ENCODE measurements around the gene DEFB124. TPM values are rescaled to one million over a fixed set of nuclear protein-coding genes. Genes with fewer than 3 reads are reported as not detected.

The DEFB124 gene
- total RNA-seq, 1 donor from 2014 or later: not detected

DNA sequence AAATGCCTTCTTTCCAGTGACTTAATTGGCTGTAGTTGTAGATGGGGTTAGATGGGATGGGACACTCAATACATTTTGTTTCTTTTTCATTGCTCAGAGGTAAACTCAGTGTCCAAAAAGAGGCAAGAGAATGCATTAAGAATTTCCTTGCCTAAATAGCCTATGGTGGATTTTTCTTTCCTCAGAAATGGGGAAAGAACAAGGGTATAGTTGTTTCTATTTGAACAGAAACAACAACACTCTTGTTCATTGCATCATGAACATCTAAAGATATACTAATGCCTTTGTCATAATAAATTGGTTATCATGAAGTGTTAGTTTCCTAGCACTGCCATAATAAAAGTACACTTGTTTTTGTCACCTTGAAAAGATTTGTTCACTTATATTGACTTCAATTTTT is 49.1 kb downstream of the DEFB124 start:
- Histone ChIP-seq H3F3A (ENCODE audit: low read depth) (no peaks in the 10 kb centered on the region), H3K27me3 (no peaks in the 10 kb centered on the region), H3K27ac (no peak overlapping the region), H3K36me3 (no peaks in the 10 kb centered on the region), H2AFZ (replicated peaks) (no peak overlapping the region), H4K20me1 (ENCODE audit: low read depth) (no peaks in the 10 kb centered on the region), H3K4me3 (no peak overlapping the region), H3K4me1 (no peaks in the 10 kb centered on the region), H3K4me2 (no peak overlapping the region), H3K9me3 (ENCODE audit: low read depth) (peaks cover 24% of the 10 kb centered on the region), H3K79me2 (ENCODE audit: low read depth) (no peaks in the 10 kb centered on the region), H3K9ac (no peak overlapping the region)
- TF ChIP-seq, protein P1, sequence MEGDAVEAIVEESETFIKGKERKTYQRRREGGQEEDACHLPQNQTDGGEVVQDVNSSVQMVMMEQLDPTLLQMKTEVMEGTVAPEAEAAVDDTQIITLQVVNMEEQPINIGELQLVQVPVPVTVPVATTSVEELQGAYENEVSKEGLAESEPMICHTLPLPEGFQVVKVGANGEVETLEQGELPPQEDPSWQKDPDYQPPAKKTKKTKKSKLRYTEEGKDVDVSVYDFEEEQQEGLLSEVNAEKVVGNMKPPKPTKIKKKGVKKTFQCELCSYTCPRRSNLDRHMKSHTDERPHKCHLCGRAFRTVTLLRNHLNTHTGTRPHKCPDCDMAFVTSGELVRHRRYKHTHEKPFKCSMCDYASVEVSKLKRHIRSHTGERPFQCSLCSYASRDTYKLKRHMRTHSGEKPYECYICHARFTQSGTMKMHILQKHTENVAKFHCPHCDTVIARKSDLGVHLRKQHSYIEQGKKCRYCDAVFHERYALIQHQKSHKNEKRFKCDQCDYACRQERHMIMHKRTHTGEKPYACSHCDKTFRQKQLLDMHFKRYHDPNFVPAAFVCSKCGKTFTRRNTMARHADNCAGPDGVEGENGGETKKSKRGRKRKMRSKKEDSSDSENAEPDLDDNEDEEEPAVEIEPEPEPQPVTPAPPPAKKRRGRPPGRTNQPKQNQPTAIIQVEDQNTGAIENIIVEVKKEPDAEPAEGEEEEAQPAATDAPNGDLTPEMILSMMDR (IDR thresholded peaks at IDR 0.05): no peak
- no peak for TF ChIP-seq EZH2 (IDR thresholded peaks at IDR 0.05)
- TF ChIP-seq EZH2phosphoT487 (IDR thresholded peaks at IDR 0.05): no peak
- H3K27ac Mint-ChIP-seq: no peak overlapping the region
- H3K9me3 Mint-ChIP-seq: peaks cover 2% of the 10 kb centered on the region
- no peak for DNase-seq (ENCODE audit: low spot score)
- no peak overlapping the region for H3K4me3 Mint-ChIP-seq
- H3K4me1 Mint-ChIP-seq: peaks cover 4% of the 10 kb centered on the region
- no peaks in the 10 kb centered on the region for H3K36me3 Mint-ChIP-seq
- H3K27me3 Mint-ChIP-seq (ENCODE audit: insufficient read depth, low read depth): peaks cover 2% of the 10 kb centered on the region

DNA sequence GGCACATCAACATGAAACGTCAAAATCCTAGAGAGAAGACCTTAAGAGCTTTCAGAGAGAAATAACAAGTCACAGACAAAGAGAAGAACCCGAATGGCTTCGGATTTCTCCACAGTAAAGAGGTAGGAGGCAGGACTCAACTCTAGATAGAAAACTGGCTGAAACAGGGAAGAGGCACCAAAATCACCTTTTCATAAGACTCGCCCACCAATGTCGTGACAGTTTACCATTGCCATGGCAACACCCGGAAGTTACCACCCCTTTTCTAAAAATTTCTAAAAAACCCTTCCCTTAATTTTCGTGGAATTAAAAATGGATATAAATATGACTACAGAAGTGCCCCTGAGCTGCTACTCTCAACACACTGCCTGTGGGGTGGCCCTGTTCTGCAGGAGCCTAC is 56.6 kb downstream of the DEFB124 start:
- H3K36me3 ChIP-seq: no peaks in the 10 kb centered on the region
- H3F3A ChIP-seq (ENCODE audit: low read depth): no peaks in the 10 kb centered on the region
- H3K4me3 ChIP-seq: no peak overlapping the region
- Mint-ChIP-seq H3K27me3 (ENCODE audit: insufficient read depth, low read depth) (no peaks in the 10 kb centered on the region), H3K27ac (no peak overlapping the region), H3K9me3 (peaks cover 6% of the 10 kb centered on the region), H3K36me3 (no peaks in the 10 kb centered on the region), H3K4me1 (no peaks in the 10 kb centered on the region), H3K4me3 (no peak overlapping the region)
- H3K9me3 ChIP-seq (ENCODE audit: low read depth): peaks cover 3% of the 10 kb centered on the region
- TF ChIP-seq, protein P1 (IDR thresholded peaks at IDR 0.05): no peak
- no peak for TF ChIP-seq EZH2phosphoT487 (IDR thresholded peaks at IDR 0.05)
- TF ChIP-seq EZH2 (IDR thresholded peaks at IDR 0.05): no peak
- no peaks in the 10 kb centered on the region for H3K27me3 ChIP-seq
- H3K79me2 ChIP-seq (ENCODE audit: low read depth): no peaks in the 10 kb centered on the region
- H3K4me1 ChIP-seq: no peaks in the 10 kb centered on the region
- H2AFZ ChIP-seq (replicated peaks): no peak overlapping the region
- no peak overlapping the region for H3K27ac ChIP-seq
- no peak overlapping the region for H3K9ac ChIP-seq
- no peak for DNase-seq (ENCODE audit: low spot score)
- no peak overlapping the region for H3K4me2 ChIP-seq
- no peaks in the 10 kb centered on the region for H4K20me1 ChIP-seq (ENCODE audit: low read depth)

DNA sequence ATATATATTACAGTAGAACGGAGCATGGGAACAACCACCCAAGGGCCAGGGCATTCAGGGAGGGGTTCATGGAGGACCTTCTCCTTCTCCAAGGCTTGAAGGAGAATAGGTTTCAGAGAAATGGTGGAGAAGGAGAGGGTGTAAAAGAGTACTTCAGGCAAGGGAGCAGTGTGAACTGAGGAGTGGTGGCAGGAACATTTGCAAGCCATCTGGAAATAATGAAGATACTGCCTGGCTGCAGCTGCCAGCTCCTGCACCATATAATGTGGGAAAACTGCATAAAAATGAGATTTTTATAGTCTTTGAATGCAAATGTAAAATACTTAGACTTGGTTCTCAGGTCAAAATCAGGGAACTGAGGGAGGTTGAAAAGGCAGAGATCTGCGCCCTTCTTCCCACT is 59.3 kb downstream of the DEFB124 start:
- H3K27me3 ChIP-seq: no peaks in the 10 kb centered on the region
- H3K9ac ChIP-seq: no peak overlapping the region
- no peaks in the 10 kb centered on the region for H3K4me1 ChIP-seq
- H3K9me3 ChIP-seq (ENCODE audit: low read depth): peaks cover 6% of the 10 kb centered on the region
- no peaks in the 10 kb centered on the region for H3F3A ChIP-seq (ENCODE audit: low read depth)
- Mint-ChIP-seq H3K27me3 (ENCODE audit: insufficient read depth, low read depth) (no peaks in the 10 kb centered on the region), H3K9me3 (peaks cover 8% of the 10 kb centered on the region), H3K4me3 (no peak overlapping the region), H3K27ac (no peak overlapping the region), H3K36me3 (no peaks in the 10 kb centered on the region), H3K4me1 (no peaks in the 10 kb centered on the region)
- no peaks in the 10 kb centered on the region for H4K20me1 ChIP-seq (ENCODE audit: low read depth)
- no peak overlapping the region for H3K4me3 ChIP-seq
- no peak for DNase-seq (ENCODE audit: low spot score)
- no peak overlapping the region for H3K27ac ChIP-seq
- no peak overlapping the region for H2AFZ ChIP-seq (replicated peaks)
- no peaks in the 10 kb centered on the region for H3K36me3 ChIP-seq
- TF ChIP-seq, protein P1 (IDR thresholded peaks at IDR 0.05): no peak
- no peak for TF ChIP-seq EZH2 (IDR thresholded peaks at IDR 0.05)
- no peak for TF ChIP-seq EZH2phosphoT487 (IDR thresholded peaks at IDR 0.05)
- H3K4me2 ChIP-seq: no peak overlapping the region
- no peaks in the 10 kb centered on the region for H3K79me2 ChIP-seq (ENCODE audit: low read depth)

Other genes starting within 250 kb of the DEFB124 start
- not detected in 2 replicates for gene DEFB115, start 217.5 kb downstream of the DEFB124 start, total RNA-seq (ENCODE audit: low replicate concordance)
- gene DEFB116, start 166.5 kb downstream of the DEFB124 start, total RNA-seq (ENCODE audit: low replicate concordance): not detected in 2 replicates
- not detected in 2 replicates for gene DEFB118, start 106.5 kb downstream of the DEFB124 start, total RNA-seq (ENCODE audit: low replicate concordance)
- gene DEFB119, start 84.5 kb downstream of the DEFB124 start, total RNA-seq (ENCODE audit: low replicate concordance): not detected in 2 replicates
- not detected in 2 replicates for gene DEFB121, start 68.9 kb downstream of the DEFB124 start, total RNA-seq (ENCODE audit: low replicate concordance)
- gene DEFB123, start 34.5 kb downstream of the DEFB124 start, total RNA-seq (ENCODE audit: low replicate concordance): not detected in 2 replicates
- gene REM1, start 161 bp upstream of the DEFB124 start, total RNA-seq (ENCODE audit: low replicate concordance): not detected in 2 replicates
- gene HM13, start 39.3 kb upstream of the DEFB124 start, total RNA-seq (ENCODE audit: low replicate concordance): 46.2 and 81.5 TPM in 2 replicates
- gene ID1, start 130.2 kb upstream of the DEFB124 start, total RNA-seq (ENCODE audit: low replicate concordance): 80.8 and 133 TPM in 2 replicates
- not detected in 2 replicates for gene COX4I2, start 162.8 kb upstream of the DEFB124 start, total RNA-seq (ENCODE audit: low replicate concordance)
- 60.0 and 74.6 TPM in 2 replicates for gene BCL2L1, start 247.7 kb upstream of the DEFB124 start, total RNA-seq (ENCODE audit: low replicate concordance)

All from neural progenitor cell (in vitro differentiated cells).